RWPE2 (cell line): ENCODE measurements around the gene BRINP2.

Experiments used
- ATAC-seq: fragments of 200-7000 bp; cut with Tn5 transposase; 3 replicates; pipeline ENCODE4 v1.9.1; 2021; ENCODE audit warnings: low read depth
- DNase-seq: peaks from one replicate; pipeline ENCODE4 v3.0.0-alpha.2; 2020; ENCODE audit warnings: low spot score
- H3K27ac ChIP-seq: fragments of 450-650 bp; 2 replicates; pipeline ENCODE4 v1.5.1; 2017; ENCODE audit warnings: mild to moderate bottlenecking; ENCODE audit not compliant: poor library complexity, severe bottlenecking
- H3K27me3 ChIP-seq: fragments of 250-450 bp; sonication (Bioruptor Pico); 2 replicates; pipeline ENCODE4 v1.5.1; 2021; ENCODE audit warnings: mild to moderate bottlenecking, moderate library complexity; ENCODE audit not compliant: insufficient read depth, poor library complexity, severe bottlenecking
- H3K36me3 ChIP-seq: fragments of 250-450 bp; sonication (Bioruptor Pico); 2 replicates; pipeline ENCODE4 v1.5.1; 2020; ENCODE audit warnings: low read depth, mild to moderate bottlenecking, moderate library complexity
- H3K4me1 ChIP-seq: fragments of 250-450 bp; sonication (Bioruptor Pico); 2 replicates; pipeline ENCODE4 v1.5.1; 2021; ENCODE audit warnings: mild to moderate bottlenecking, moderate library complexity; ENCODE audit not compliant: insufficient read depth, poor library complexity, severe bottlenecking
- H3K4me3 ChIP-seq: fragments of 250-450 bp; sonication (Bioruptor Pico); 2 replicates; pipeline ENCODE4 v1.5.1; 2021; ENCODE audit warnings: mild to moderate bottlenecking, moderate library complexity; ENCODE audit not compliant: severe bottlenecking
- H3K9me3 ChIP-seq: fragments of 250-450 bp; sonication (Bioruptor Pico); 2 replicates; pipeline ENCODE4 v1.5.1; 2021; ENCODE audit warnings: mild to moderate bottlenecking, moderate library complexity; ENCODE audit not compliant: severe bottlenecking
- CTCF ChIP-seq: fragments of 450-650 bp; IDR thresholded peaks from one replicate; pipeline ENCODE4 v1.5.1; 2017; ENCODE audit warnings: mild to moderate bottlenecking, moderate library complexity; ENCODE audit not compliant: poor library complexity, severe bottlenecking

Gene BRINP2

GRCh38 chr1:177145106-177146070 is 25.4 kb upstream of the BRINP2 start:
- Histone ChIP-seq H3K4me3 (no peak overlapping the region), H3K27me3 (peaks cover 4% of the 10 kb centered on the region), H3K4me1 (no peaks in the 10 kb centered on the region), H3K27ac (no peak overlapping the region), H3K36me3 (no peaks in the 10 kb centered on the region), H3K9me3 (no peaks in the 10 kb centered on the region)
- TF ChIP-seq CTCF, result no peak
- DNase-seq (no peak), ATAC-seq (no peak)

- H3K4me3 ChIP-seq, result no peak overlapping the region
Measured at GRCh38 chr1:177146499-177146898, 24.3 kb upstream of the BRINP2 start.

GRCh38 chr1:177162243-177162642 is 8.5 kb upstream of the BRINP2 start:
- Histone ChIP-seq H3K27ac (no peak overlapping the region), H3K27me3 (peaks cover 57% of the 10 kb centered on the region), H3K36me3 (no peaks in the 10 kb centered on the region), H3K4me3 (no peak overlapping the region), H3K9me3 (no peaks in the 10 kb centered on the region), H3K4me1 (no peaks in the 10 kb centered on the region)
- ATAC-seq, result no peak
- no peak for TF ChIP-seq CTCF
- no peak for DNase-seq

More at GRCh38 chr1:177146499-177146898, 24.3 kb upstream of the BRINP2 start:
- H3K4me1 ChIP-seq, result no peaks in the 10 kb centered on the region
- no peak for ATAC-seq
- TF ChIP-seq CTCF, result no peak
- DNase-seq, result no peak
- H3K9me3 ChIP-seq, result no peaks in the 10 kb centered on the region
- H3K27ac ChIP-seq, result no peak overlapping the region
- H3K36me3 ChIP-seq, result no peaks in the 10 kb centered on the region
- peaks cover 4% of the 10 kb centered on the region for H3K27me3 ChIP-seq

- H3K4me3 ChIP-seq, result no peak overlapping the region
- peaks cover 73% of the 10 kb centered on the region for H3K27me3 ChIP-seq
Measured at GRCh38 chr1:177163844-177164379, 6.8 kb upstream of the BRINP2 start.

More at GRCh38 chr1:177163844-177164379, 6.8 kb upstream of the BRINP2 start:
- H3K27ac ChIP-seq, result no peak overlapping the region
- no peaks in the 10 kb centered on the region for H3K36me3 ChIP-seq
- H3K4me1 ChIP-seq, result no peaks in the 10 kb centered on the region
- no peaks in the 10 kb centered on the region for H3K9me3 ChIP-seq
- TF ChIP-seq CTCF, result no peak
- no peak for DNase-seq
- no peak for ATAC-seq
